Panc1 (cell line): ENCODE data around the gene UBE2L5. TPM values are rescaled to one million over a fixed set of nuclear protein-coding genes. Genes with fewer than 3 reads are reported as not detected.

ENCODE experiments used
- ATAC-seq: fragments of 200-7000 bp; cut with Tn5 transposase; 2 replicates; pipeline ENCODE4 v1.9.1; 2020; ENCODE audit warnings: mild to moderate bottlenecking, moderate library complexity
- BruUV-seq: library from RNA; stranded (reverse); fragments of 400-500 nt; replicated peaks from 2 replicates; lab custom pipeline; 2021; lab: Mats Ljungman, UMichigan
- CTCF ChIA-PET: fragments of 300-600 bp; sonication (Branson Sonifier 250); formaldehyde crosslinking; loops from one replicate; lab custom pipeline; 2022; ENCODE audit warnings: antibody characterized with exemption; lab: Charles Lee
- POLR2A ChIA-PET: fragments of 300-600 bp; sonication (Branson Sonifier 250); formaldehyde crosslinking; loops from one replicate; lab custom pipeline; 2022; ENCODE audit warnings: antibody characterized with exemption; lab: Charles Lee
- DNase-seq: peaks from one replicate; pipeline ENCODE4 v3.0.0-alpha.2; 2010; ENCODE audit warnings: low read depth, low spot score
- H3K27ac ChIP-seq: 2 replicates; pipeline ENCODE4 v1.5.1; 2011; ENCODE audit warnings: mild to moderate bottlenecking, low read length, inconsistent platforms
- H3K27me3 ChIP-seq: fragments of 200-500 bp; sonication (Bioruptor generic); 2 replicates; pipeline ENCODE4 v1.6.0; 2014; ENCODE audit warnings: low read length, inconsistent platforms; ENCODE audit not compliant: control insufficient read depth, insufficient read depth
- H3K36me3 ChIP-seq: fragments of 200-500 bp; sonication (Bioruptor generic); 2 replicates; pipeline ENCODE4 v1.5.1; 2014; ENCODE audit warnings: inconsistent platforms, mild to moderate bottlenecking, low read length, moderate library complexity; ENCODE audit not compliant: control insufficient read depth, insufficient read depth
- H3K4me1 ChIP-seq: 2 replicates; pipeline ENCODE4 v1.5.1; 2011; ENCODE audit warnings: inconsistent platforms, mild to moderate bottlenecking, low read length, moderate library complexity; ENCODE audit not compliant: control insufficient read depth, insufficient read depth
- H3K4me3 ChIP-seq, 2 experiments: 2 replicates each; pipeline ENCODE4 v1.5.1; 2011 to 2012; ENCODE audit warnings: low read depth in 2 of 2, low read length in 2 of 2, mild to moderate bottlenecking in 2 of 2, inconsistent platforms in 1 of 2, moderate library complexity in 1 of 2
- H3K9me3 ChIP-seq: fragments of 200-500 bp; sonication (Bioruptor generic); 2 replicates; pipeline ENCODE4 v1.5.1; 2014; ENCODE audit warnings: low read depth, mild to moderate bottlenecking, inconsistent platforms, low read length, moderate library complexity; ENCODE audit not compliant: control insufficient read depth, insufficient read depth
- CTCF ChIP-seq: fragments of 450-650 bp; IDR thresholded peaks from 2 replicates; pipeline ENCODE4 v1.5.1; 2017; ENCODE audit warnings: mild to moderate bottlenecking
- POLR2AphosphoS5 ChIP-seq: IDR thresholded peaks from 2 replicates; pipeline ENCODE4 v1.6.1; 2012; ENCODE audit warnings: mild to moderate bottlenecking, low read depth, low read length, moderate library complexity
- REST ChIP-seq, 2 experiments: IDR thresholded peaks; 2 replicates each; pipeline ENCODE4 v1.6.1; 2011 to 2012; ENCODE audit warnings: low read depth in 2 of 2, control low read depth in 1 of 2, low read length in 1 of 2, mild to moderate bottlenecking in 1 of 2, moderate library complexity in 1 of 2; ENCODE audit not compliant: insufficient read depth in 1 of 2
- SIN3A ChIP-seq: IDR thresholded peaks from 2 replicates; pipeline ENCODE4 v1.6.1; 2012; ENCODE audit warnings: low read depth, mild to moderate bottlenecking, low read length, moderate library complexity, borderline replicate concordance; ENCODE audit not compliant: insufficient read depth
- TCF7L2 ChIP-seq: IDR thresholded peaks from 2 replicates; pipeline ENCODE4 v1.6.1; 2011; ENCODE audit warnings: mild to moderate bottlenecking, low read depth, low read length, inconsistent platforms
- in situ Hi-C: cut with HindIII; loops from 2 replicates; pipeline ENCODE4 v1.10.0; 2016; ENCODE audit warnings: low sequenced_read_pairs, low pct_unique_long_range_greater_than_20kb
- intact Hi-C: fragments of 100-400 bp; cut with micrococcal nuclease; formaldehyde crosslinking; loops from one replicate; pipeline ENCODE4 v1.10.0; 2022; ENCODE audit not compliant: unreplicated experiment
- total RNA-seq: library from RNA; stranded (reverse); gene quantifications from one replicate; pipeline ENCODE4 v1.2.1, GENCODE V29; 2021; ENCODE audit not compliant: unreplicated experiment

The UBE2L5 gene
- total RNA-seq, 1 experiment from 2014 or later: not detected

GRCh38 chr13:30377312-30377685 lies 45.0 kb upstream of the UBE2L5 start:
- in situ Hi-C loops (no loop called here), intact Hi-C loops (no loop called here)
- no TSS peak for BruUV-seq
- Histone ChIP-seq H3K27ac (no peak overlapping the region), H3K27me3 (no peaks in the 10 kb centered on the region), H3K4me3 (no peak overlapping the region), H3K4me1 (no peaks in the 10 kb centered on the region), H3K9me3 (no peaks in the 10 kb centered on the region), H3K36me3 (no peaks in the 10 kb centered on the region)
- no peak for ATAC-seq
- POLR2A ChIA-PET: no interaction called here
- TF ChIP-seq POLR2AphosphoS5 (no peak), TCF7L2 (no peak), CTCF (no peak), REST (IDR thresholded peaks at IDR 0.05; ENCODE audit: insufficient read depth in 1 of 2, low read depth in 2 of 2, low read length in 1 of 2) (no peak), SIN3A (no peak)
- no peak for DNase-seq
- CTCF ChIA-PET: no interaction called here

- no peaks in the 10 kb centered on the region for H3K4me1 ChIP-seq
- no peaks in the 10 kb centered on the region for H3K9me3 ChIP-seq
- no peaks in the 10 kb centered on the region for H3K36me3 ChIP-seq
- ChIA-PET POLR2A (no interaction called here), CTCF (no interaction called here)
- no TSS peak for BruUV-seq
- in situ Hi-C loops (no loop called here), intact Hi-C loops (no loop called here)
- H3K27me3 ChIP-seq: no peaks in the 10 kb centered on the region
- ATAC-seq (no peak), DNase-seq (no peak)
- no peak overlapping the region for H3K4me3 ChIP-seq
- H3K27ac ChIP-seq: no peak overlapping the region
- TF ChIP-seq REST (IDR thresholded peaks at IDR 0.05; ENCODE audit: insufficient read depth in 1 of 2, low read depth in 2 of 2, low read length in 1 of 2) (no peak), POLR2AphosphoS5 (no peak), TCF7L2 (no peak), CTCF (no peak), SIN3A (no peak)
These were observed 44.1 kb upstream of the UBE2L5 start for GRCh38 chr13:30378191-30378590.
